HepG2 (cell line): ENCODE measurements around the gene FOXA3. TPM values are rescaled to one million over a fixed set of nuclear protein-coding genes. Genes with fewer than 3 reads are reported as not detected.

Source experiments
- ARID2 ChIP-seq: sonication (generic); formaldehyde crosslinking; IDR thresholded peaks from 2 replicates; pipeline ENCODE4 v1.8.1; 2022; ENCODE audit warnings: mild to moderate bottlenecking, missing genetic modification reagents, borderline replicate concordance
- ASH2L ChIP-seq: fragments of 300-600, 200-600 bp; sonication (generic); IDR thresholded peaks from 2 replicates; pipeline ENCODE4 v1.7.0; 2017; ENCODE audit warnings: low read depth, mild to moderate bottlenecking, moderate library complexity, mixed read lengths, low read length; ENCODE audit not compliant: insufficient read length
- JDP2 ChIP-seq: sonication (generic); formaldehyde crosslinking; IDR thresholded peaks from 2 replicates; pipeline ENCODE4 v1.8.1; 2022; ENCODE audit warnings: missing genetic modification reagents, borderline replicate concordance
- KDM4B ChIP-seq: sonication (generic); formaldehyde crosslinking; IDR thresholded peaks from 2 replicates; pipeline ENCODE4 v1.4.0; 2020; ENCODE audit warnings: missing genetic modification reagents
- MLLT10 ChIP-seq: sonication (generic); formaldehyde crosslinking; IDR thresholded peaks from 2 replicates; pipeline ENCODE4 v1.4.0; 2020; ENCODE audit warnings: missing genetic modification reagents
- PLRG1 ChIP-seq: fragments of 450-650 bp; conservative IDR thresholded peaks from 2 replicates; pipeline ENCODE4 v1.6.1; 2016
- SIN3A ChIP-seq: IDR thresholded peaks from 2 replicates; pipeline ENCODE4 v1.6.1; 2011; ENCODE audit warnings: low read depth, mild to moderate bottlenecking, control low read depth, low read length, borderline replicate concordance
- SSRP1 ChIP-seq: IDR thresholded peaks from 2 replicates; pipeline ENCODE4 v1.6.1; 2016; ENCODE audit warnings: control low read depth
- ZFP1 ChIP-seq: IDR thresholded peaks from 2 replicates; pipeline ENCODE4 v1.6.1; 2016
- ZNF496 ChIP-seq: sonication (generic); formaldehyde crosslinking; IDR thresholded peaks from 2 replicates; pipeline ENCODE4 v1.8.1; 2023; ENCODE audit warnings: mild to moderate bottlenecking, moderate library complexity, missing genetic modification reagents; ENCODE audit not compliant: insufficient replicate concordance
- ZNF577 ChIP-seq: sonication (generic); formaldehyde crosslinking; IDR thresholded peaks from 2 replicates; pipeline ENCODE4 v1.4.0; 2020; ENCODE audit warnings: mild to moderate bottlenecking, low read depth, missing genetic modification reagents, borderline replicate concordance
- ZSCAN21 ChIP-seq: sonication (generic); formaldehyde crosslinking; IDR thresholded peaks from 2 replicates; pipeline ENCODE4 v1.8.0; 2022; ENCODE audit warnings: mild to moderate bottlenecking, missing genetic modification reagents, moderate library complexity, borderline replicate concordance
- polyA plus RNA-seq, 8 experiments: library from polyadenylated mRNA; depleted of rRNA in 3 of 8; stranded (reverse) in 7 of 8; unstranded in 1 of 8; fragments of >200 nt; fragmentation: Illumina TruSeq in 4 of 8; extraction: Trizol in 4 of 8; gene quantifications; 2 replicates each; pipeline versions ENCODE4 v1.2.1 to v1.2.3, GENCODE V29; 2011 to 2016; ENCODE audit warnings: low read depth in 4 of 8, missing spikeins in 1 of 8, mixed read lengths in 1 of 8; ENCODE audit not compliant: insufficient read depth in 1 of 8
- total RNA-seq, 5 experiments: library from RNA; depleted of rRNA; stranded (reverse); fragments of >200 nt; fragmentation: Illumina TruSeq; extraction: Trizol; gene quantifications; 2 replicates each; pipeline ENCODE4 v1.2.3, GENCODE V29; 2016; ENCODE audit warnings: low read depth in 1 of 5
- TF ChIP-seq, protein P1 (sequence below): sonication (generic); formaldehyde crosslinking; IDR thresholded peaks from 2 replicates; pipeline ENCODE4 v1.5.1; 2020; ENCODE audit warnings: missing genetic modification reagents, mild to moderate bottlenecking, borderline replicate concordance
- TF ChIP-seq, protein P2 (sequence below): sonication (generic); formaldehyde crosslinking; IDR thresholded peaks from 2 replicates; pipeline ENCODE4 v1.4.0; 2020; ENCODE audit warnings: missing genetic modification reagents
- TF ChIP-seq, protein P3 (sequence below): sonication (generic); formaldehyde crosslinking; conservative IDR thresholded peaks from 2 replicates; pipeline ENCODE4 v1.4.0; 2020; ENCODE audit warnings: mild to moderate bottlenecking, missing genetic modification reagents, moderate library complexity
- TF ChIP-seq, protein P4 (sequence below): fragments of 450-650 bp; IDR thresholded peaks from 2 replicates; pipeline ENCODE4 v1.6.1; 2017
- TF ChIP-seq, protein P5 (sequence below): sonication (generic); formaldehyde crosslinking; IDR thresholded peaks from 2 replicates; pipeline ENCODE4 v1.4.0; 2020; ENCODE audit warnings: low read depth, missing genetic modification reagents

The FOXA3 gene
- total and polyA plus RNA-seq, 2 of the 13 experiments (the other 11 are each of a cell fraction or from before 2014, with no cell fraction given): 29.8 to 47.6 TPM

DNA sequence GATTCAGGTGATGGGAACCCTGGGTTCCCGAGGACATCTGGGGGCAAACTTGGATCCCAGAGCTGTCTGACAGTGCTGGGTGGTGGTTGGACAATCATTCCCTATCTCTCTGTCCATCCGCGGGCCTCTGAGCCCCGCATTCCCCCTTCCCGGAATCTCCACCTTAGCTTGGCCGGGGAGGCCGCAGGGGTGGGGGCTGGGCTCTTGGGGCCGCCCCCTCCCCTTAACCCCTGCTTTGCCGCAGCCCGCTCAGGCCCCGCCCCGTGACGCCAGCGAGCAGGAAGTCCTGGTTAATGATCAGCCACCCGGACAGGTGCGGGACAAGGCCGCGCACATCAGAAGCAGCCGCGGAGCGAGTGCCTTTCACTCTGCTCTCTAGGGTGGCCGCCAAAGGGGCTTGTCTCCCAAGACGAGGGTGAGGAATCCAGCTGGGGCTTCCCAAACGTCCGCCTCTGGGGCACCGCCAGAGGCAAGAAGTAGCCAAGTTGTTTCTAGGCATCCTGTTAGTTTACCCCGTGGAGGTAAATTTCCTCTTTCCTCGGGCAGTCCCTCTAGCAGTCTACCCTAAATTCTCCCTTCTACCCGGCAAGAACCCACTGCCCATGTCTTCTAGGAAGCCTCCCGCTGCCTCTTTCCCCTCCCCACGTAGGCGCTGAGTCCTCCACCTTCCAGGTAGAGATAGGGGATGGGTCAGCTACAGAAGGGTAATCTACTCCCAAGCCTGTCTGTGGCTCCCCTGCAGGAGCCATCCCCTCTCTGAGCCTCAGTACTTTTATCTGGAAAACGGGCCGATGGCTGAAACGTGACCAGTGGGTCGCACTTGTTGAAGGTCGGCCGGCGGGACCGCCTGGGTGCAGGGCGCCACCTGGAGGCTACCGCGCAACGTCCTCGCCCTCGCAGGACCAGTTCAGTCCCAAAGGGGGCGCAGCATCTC lies 18.8 kb downstream of the FOXA3 start (continued):
- TF ChIP-seq, protein P1, sequence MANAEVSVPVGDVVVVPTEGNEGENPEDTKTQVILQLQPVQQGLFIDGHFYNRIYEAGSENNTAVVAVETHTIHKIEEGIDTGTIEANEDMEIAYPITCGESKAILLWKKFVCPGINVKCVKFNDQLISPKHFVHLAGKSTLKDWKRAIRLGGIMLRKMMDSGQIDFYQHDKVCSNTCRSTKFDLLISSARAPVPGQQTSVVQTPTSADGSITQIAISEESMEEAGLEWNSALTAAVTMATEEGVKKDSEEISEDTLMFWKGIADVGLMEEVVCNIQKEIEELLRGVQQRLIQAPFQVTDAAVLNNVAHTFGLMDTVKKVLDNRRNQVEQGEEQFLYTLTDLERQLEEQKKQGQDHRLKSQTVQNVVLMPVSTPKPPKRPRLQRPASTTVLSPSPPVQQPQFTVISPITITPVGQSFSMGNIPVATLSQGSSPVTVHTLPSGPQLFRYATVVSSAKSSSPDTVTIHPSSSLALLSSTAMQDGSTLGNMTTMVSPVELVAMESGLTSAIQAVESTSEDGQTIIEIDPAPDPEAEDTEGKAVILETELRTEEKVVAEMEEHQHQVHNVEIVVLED: peak; percentile 68
- no peak for TF ChIP-seq ZNF496 (CRISPR knock-in tag)
- TF ChIP-seq, protein P2, sequence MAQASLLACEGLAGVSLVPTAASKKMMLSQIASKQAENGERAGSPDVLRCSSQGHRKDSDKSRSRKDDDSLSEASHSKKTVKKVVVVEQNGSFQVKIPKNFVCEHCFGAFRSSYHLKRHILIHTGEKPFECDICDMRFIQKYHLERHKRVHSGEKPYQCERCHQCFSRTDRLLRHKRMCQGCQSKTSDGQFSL (CRISPR knock-in tag): no peak; the same call in none of the 2 replicates
- TF ChIP-seq, protein P3, sequence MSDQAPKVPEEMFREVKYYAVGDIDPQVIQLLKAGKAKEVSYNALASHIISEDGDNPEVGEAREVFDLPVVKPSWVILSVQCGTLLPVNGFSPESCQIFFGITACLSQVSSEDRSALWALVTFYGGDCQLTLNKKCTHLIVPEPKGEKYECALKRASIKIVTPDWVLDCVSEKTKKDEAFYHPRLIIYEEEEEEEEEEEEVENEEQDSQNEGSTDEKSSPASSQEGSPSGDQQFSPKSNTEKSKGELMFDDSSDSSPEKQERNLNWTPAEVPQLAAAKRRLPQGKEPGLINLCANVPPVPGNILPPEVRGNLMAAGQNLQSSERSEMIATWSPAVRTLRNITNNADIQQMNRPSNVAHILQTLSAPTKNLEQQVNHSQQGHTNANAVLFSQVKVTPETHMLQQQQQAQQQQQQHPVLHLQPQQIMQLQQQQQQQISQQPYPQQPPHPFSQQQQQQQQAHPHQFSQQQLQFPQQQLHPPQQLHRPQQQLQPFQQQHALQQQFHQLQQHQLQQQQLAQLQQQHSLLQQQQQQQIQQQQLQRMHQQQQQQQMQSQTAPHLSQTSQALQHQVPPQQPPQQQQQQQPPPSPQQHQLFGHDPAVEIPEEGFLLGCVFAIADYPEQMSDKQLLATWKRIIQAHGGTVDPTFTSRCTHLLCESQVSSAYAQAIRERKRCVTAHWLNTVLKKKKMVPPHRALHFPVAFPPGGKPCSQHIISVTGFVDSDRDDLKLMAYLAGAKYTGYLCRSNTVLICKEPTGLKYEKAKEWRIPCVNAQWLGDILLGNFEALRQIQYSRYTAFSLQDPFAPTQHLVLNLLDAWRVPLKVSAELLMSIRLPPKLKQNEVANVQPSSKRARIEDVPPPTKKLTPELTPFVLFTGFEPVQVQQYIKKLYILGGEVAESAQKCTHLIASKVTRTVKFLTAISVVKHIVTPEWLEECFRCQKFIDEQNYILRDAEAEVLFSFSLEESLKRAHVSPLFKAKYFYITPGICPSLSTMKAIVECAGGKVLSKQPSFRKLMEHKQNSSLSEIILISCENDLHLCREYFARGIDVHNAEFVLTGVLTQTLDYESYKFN (CRISPR knock-in tag): peak; percentile 92
- TF ChIP-seq KDM4B (CRISPR knock-in tag): peak; percentile 86; the same call in 1 of the 2 replicates
- TF ChIP-seq ZFP1 (CRISPR knock-in tag): 0 out of 2 replicates have a peak, but pooled peaks have one; percentile 77
- no peak; the same call in 1 of the 2 replicates for TF ChIP-seq JDP2 (CRISPR knock-in tag)
- TF ChIP-seq ARID2 (CRISPR knock-in tag): no peak
- TF ChIP-seq, protein P4, sequence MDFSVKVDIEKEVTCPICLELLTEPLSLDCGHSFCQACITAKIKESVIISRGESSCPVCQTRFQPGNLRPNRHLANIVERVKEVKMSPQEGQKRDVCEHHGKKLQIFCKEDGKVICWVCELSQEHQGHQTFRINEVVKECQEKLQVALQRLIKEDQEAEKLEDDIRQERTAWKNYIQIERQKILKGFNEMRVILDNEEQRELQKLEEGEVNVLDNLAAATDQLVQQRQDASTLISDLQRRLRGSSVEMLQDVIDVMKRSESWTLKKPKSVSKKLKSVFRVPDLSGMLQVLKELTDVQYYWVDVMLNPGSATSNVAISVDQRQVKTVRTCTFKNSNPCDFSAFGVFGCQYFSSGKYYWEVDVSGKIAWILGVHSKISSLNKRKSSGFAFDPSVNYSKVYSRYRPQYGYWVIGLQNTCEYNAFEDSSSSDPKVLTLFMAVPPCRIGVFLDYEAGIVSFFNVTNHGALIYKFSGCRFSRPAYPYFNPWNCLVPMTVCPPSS: no peak
- TF ChIP-seq SSRP1 (CRISPR knock-in tag): peak; percentile 97; the same call in 1 of the 2 replicates
- TF ChIP-seq ZNF577 (CRISPR knock-in tag): no peak
- TF ChIP-seq, protein P5, sequence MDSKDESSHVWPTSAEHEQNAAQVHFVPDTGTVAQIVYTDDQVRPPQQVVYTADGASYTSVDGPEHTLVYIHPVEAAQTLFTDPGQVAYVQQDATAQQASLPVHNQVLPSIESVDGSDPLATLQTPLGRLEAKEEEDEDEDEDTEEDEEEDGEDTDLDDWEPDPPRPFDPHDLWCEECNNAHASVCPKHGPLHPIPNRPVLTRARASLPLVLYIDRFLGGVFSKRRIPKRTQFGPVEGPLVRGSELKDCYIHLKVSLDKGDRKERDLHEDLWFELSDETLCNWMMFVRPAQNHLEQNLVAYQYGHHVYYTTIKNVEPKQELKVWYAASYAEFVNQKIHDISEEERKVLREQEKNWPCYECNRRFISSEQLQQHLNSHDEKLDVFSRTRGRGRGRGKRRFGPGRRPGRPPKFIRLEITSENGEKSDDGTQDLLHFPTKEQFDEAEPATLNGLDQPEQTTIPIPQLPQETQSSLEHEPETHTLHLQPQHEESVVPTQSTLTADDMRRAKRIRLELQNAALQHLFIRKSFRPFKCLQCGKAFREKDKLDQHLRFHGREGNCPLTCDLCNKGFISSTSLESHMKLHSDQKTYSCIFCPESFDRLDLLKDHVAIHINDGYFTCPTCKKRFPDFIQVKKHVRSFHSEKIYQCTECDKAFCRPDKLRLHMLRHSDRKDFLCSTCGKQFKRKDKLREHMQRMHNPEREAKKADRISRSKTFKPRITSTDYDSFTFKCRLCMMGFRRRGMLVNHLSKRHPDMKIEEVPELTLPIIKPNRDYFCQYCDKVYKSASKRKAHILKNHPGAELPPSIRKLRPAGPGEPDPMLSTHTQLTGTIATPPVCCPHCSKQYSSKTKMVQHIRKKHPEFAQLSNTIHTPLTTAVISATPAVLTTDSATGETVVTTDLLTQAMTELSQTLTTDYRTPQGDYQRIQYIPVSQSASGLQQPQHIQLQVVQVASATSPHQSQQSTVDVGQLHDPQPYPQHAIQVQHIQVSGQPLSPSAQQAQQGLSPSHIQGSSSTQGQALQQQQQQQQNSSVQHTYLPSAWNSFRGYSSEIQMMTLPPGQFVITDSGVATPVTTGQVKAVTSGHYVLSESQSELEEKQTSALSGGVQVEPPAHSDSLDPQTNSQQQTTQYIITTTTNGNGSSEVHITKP: peak; percentile 82
- TF ChIP-seq PLRG1: no peak
- TF ChIP-seq ZSCAN21: peak; percentile 65; the same call in 1 of the 2 replicates
- TF ChIP-seq SIN3A: peak; percentile 30; the same call in 1 of the 2 replicates
- no peak for TF ChIP-seq MLLT10
- peak; percentile 45 for TF ChIP-seq ASH2L
